Adrenal gland (tissue), 5 donors: ENCODE data around the gene ACOX2.

ENCODE experiments used
- CTCF ChIP-seq, 6 experiments: fragments of 450-650 bp in 4 of 6; fragments of 200-600 bp in 2 of 6; sonication (generic) in 1 of 6; IDR thresholded peaks; 1 replicate in 5 of 6; 2 replicates in 1 of 6; pipeline versions ENCODE4 v1.5.1 to v1.8.0; 2016 to 2021; ENCODE audit warnings: antibody characterized with exemption in 6 of 6, mild to moderate bottlenecking in 2 of 6, moderate library complexity in 1 of 6
- POLR2A ChIP-seq, 2 donors: fragments of 450-650 bp; IDR thresholded peaks; one replicate each; pipeline ENCODE4 v1.6.1; 2017; ENCODE audit warnings: antibody characterized with exemption in 2 of 2, mild to moderate bottlenecking in 2 of 2, moderate library complexity in 1 of 2
- donor health status: DM: no; HTN: no; CAD: no.

- TF ChIP-seq POLR2A (IDR thresholded peaks at IDR 0.05) (peak; percentile 56 to 73), CTCF (IDR thresholded peaks at IDR 0.05) (peak in 5 of 6 experiments; percentile 9 to 92 (median 71))
These were observed 45.2 kb downstream of the ACOX2 start, which contains the start of gene KCTD6 for GRCh38 chr3:58491506-58492402.
